ENCODE data around the gene TLL2.

Gene TLL2

GRCh38 chr10:96379758-96380157 is 134.0 kb downstream of the TLL2 start:
- TF ChIP-seq CEBPB (IDR thresholded peaks at IDR 0.05): no peak
- no peak for TF ChIP-seq RAD21 (IDR thresholded peaks at IDR 0.05; ENCODE audit: low read depth)
- TF ChIP-seq NFIC (IDR thresholded peaks at IDR 0.05): no peak
- TF ChIP-seq TEAD4 (IDR thresholded peaks at IDR 0.05): no peak
- no peak for TF ChIP-seq ZBTB7A (IDR thresholded peaks at IDR 0.05; ENCODE audit: low read depth)
- TF ChIP-seq TAF1 (IDR thresholded peaks at IDR 0.05; ENCODE audit: low read depth): no peak

- TF ChIP-seq YY1 (IDR thresholded peaks at IDR 0.05; ENCODE audit: low read depth) (no peak), CEBPB (IDR thresholded peaks at IDR 0.05) (no peak), EGR1 (IDR thresholded peaks at IDR 0.05) (no peak), ZBTB7A (IDR thresholded peaks at IDR 0.05; ENCODE audit: low read depth) (no peak), EP300 (IDR thresholded peaks at IDR 0.05; ENCODE audit: borderline replicate concordance) (no peak)
Measured at GRCh38 chr10:96378741-96379140, 135.0 kb downstream of the TLL2 start.

- TF ChIP-seq YY1 (IDR thresholded peaks at IDR 0.05; ENCODE audit: low read depth) (no peak), ZBTB7A (IDR thresholded peaks at IDR 0.05; ENCODE audit: low read depth) (no peak), NFIC (IDR thresholded peaks at IDR 0.05) (no peak), REST (IDR thresholded peaks at IDR 0.05; ENCODE audit: low read depth) (no peak), TEAD4 (IDR thresholded peaks at IDR 0.05) (no peak), USF1 (IDR thresholded peaks at IDR 0.05) (no peak), TCF12 (IDR thresholded peaks at IDR 0.05; ENCODE audit: low read depth) (no peak), CREB1 (IDR thresholded peaks at IDR 0.05; ENCODE audit: low read depth) (no peak)
Measured at GRCh38 chr10:96377816-96378294, 135.9 kb downstream of the TLL2 start.

- no peak for TF ChIP-seq NFIC (IDR thresholded peaks at IDR 0.05)
- TF ChIP-seq RAD21 (IDR thresholded peaks at IDR 0.05; ENCODE audit: low read depth): no peak
- no peak for TF ChIP-seq FOXM1 (IDR thresholded peaks at IDR 0.05; ENCODE audit: borderline replicate concordance, low read depth)
- TF ChIP-seq EP300 (IDR thresholded peaks at IDR 0.05; ENCODE audit: borderline replicate concordance): no peak
- TF ChIP-seq MAX (IDR thresholded peaks at IDR 0.05): no peak
- TF ChIP-seq YY1 (IDR thresholded peaks at IDR 0.05; ENCODE audit: low read depth): no peak
- no peak for TF ChIP-seq TEAD4 (IDR thresholded peaks at IDR 0.05)
- no peak for TF ChIP-seq EGR1 (IDR thresholded peaks at IDR 0.05)
- no peak for TF ChIP-seq USF1 (IDR thresholded peaks at IDR 0.05)
- no peak for TF ChIP-seq CREB1 (IDR thresholded peaks at IDR 0.05; ENCODE audit: low read depth)
- TF ChIP-seq ZBTB7A (IDR thresholded peaks at IDR 0.05; ENCODE audit: low read depth): no peak
- TF ChIP-seq CEBPB (IDR thresholded peaks at IDR 0.05): no peak
- TF ChIP-seq TCF12 (IDR thresholded peaks at IDR 0.05; ENCODE audit: low read depth): no peak
- no peak for TF ChIP-seq REST (IDR thresholded peaks at IDR 0.05; ENCODE audit: low read depth)
- TF ChIP-seq TAF1 (IDR thresholded peaks at IDR 0.05; ENCODE audit: low read depth): no peak
Measured at GRCh38 chr10:96376483-96376882, 137.2 kb downstream of the TLL2 start.

GRCh38 chr10:96374985-96375830 is 138.5 kb downstream of the TLL2 start:
- TF ChIP-seq USF1 (IDR thresholded peaks at IDR 0.05) (peak; percentile 78), MAX (IDR thresholded peaks at IDR 0.05) (peak; percentile 97), RAD21 (IDR thresholded peaks at IDR 0.05; ENCODE audit: low read depth) (peak; percentile 96), TAF1 (IDR thresholded peaks at IDR 0.05; ENCODE audit: low read depth) (0 out of 2 replicates have a peak, but pooled peaks have one; percentile 27), NFIC (IDR thresholded peaks at IDR 0.05) (no peak), TEAD4 (IDR thresholded peaks at IDR 0.05) (peak; percentile 45)

- TF ChIP-seq TCF12 (IDR thresholded peaks at IDR 0.05; ENCODE audit: low read depth): no peak
- no peak for TF ChIP-seq TAF1 (IDR thresholded peaks at IDR 0.05; ENCODE audit: low read depth)
Measured at GRCh38 chr10:96374639-96374984, 139.1 kb downstream of the TLL2 start.
